HG03520 (cell line): ENCODE data around the gene PUS7.
"Not testable (repeated sequence)": the region's sequence is repeated elsewhere in the genome, so short reads cannot be mapped to it uniquely, and the experiment has no call there.

Experiments used
- ATAC-seq: cut with Tn5 transposase; IDR thresholded peaks from one replicate; pipeline ENCODE4 v1.9.1; 2021; ENCODE audit warnings: mild to moderate bottlenecking, moderate library complexity; ENCODE audit not compliant: unreplicated experiment

PUS7 gene

DNA sequence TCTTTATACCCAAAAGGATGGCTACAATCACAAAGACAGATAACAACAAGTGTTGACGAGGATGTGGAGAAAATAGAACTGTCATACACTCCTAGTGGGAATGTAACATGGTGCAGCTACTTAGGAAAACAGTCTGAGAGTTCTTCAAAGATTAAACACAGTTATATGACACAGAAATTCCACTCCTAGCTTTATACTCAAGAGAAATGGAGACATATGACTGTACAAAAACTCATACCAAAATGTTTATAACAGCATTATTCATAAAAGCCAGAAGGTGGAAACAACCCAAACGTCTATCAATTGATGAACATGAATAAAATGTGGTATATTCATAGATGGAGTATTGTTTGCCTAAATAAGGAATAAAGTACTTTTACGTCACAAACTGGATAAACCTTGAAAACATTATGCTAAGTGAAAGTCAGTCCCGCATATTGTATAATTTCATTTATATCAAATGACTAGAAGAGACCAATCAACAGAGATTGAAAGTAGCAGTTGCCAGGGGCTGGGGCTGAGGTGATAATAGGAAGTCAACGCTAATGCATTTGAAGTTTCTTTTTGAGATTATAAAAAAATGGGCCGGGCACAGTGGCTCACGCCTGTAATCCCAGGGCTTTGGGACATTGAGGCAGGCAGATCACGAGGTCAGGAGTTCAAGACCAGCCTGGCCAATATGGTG, 71.8 kb downstream of the PUS7 start:
- no peak for ATAC-seq

DNA sequence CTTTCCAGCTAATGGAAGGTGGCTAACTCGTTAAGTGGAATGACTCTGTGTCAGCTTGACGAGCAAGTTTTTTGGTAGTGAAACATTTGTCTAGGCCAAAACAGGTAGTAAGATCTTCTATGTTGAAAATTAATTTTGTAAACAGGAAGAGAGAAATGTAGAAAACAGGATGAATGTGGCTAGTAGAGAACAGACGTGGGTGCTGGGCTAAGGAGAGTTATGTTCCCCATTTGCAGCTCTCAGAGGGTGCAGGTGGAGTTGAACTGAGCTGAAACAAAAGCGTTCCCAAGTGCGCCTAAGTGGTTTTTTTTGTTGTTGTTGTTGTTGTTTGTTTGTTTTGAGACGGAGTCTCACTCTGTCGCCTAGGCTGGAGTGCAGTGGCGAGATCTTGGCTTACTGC, 73.9 kb downstream of the PUS7 start:
- ATAC-seq, result no peak

DNA sequence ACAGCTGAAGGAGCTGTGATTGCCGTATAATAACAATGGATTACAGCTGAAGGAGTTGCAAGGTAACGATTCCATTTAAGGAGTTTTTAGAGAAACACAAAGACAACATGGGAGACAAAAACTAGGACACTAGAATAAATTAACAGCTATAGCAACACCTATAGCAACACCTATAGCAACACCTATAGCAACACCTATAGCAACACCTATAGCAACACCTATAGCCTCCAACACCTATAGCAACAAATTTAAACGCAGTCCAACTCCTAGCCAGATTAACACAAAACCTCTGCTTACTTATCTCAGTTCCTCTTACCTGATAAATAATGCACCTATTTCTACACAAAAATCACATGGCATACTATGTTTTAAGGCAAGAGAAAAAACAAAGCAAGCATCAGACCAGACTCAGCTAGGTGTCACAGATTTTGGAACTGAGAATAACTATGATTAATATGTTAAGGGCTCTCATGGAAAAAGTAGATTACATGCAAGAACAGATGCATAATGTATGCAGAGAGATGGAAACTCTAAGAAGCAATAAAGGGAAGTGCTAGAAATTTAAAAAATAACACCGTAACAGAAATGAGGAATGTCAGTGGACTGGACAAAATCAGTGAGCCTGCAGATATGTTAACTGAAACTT, 77.6 kb downstream of the PUS7 start:
- no peak for ATAC-seq

DNA sequence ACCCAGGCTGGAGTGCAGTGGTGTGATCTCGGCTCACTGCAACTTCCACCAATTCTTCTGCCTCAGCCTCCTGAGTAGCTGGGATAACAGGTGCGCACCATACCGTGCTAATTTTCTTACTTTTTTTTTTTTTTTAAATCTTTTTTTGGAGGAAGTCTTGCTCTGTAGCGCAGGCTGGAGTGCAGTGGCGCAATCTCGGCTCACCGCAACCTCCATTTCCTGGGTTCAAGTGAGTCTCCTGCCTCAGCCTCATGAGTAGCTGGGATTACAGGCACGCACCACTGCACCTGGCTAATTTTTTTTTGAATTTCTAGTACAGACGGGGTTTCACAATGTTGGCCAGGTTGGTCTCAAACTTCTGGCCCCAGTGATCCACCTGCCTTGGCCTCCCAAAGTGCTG, 79.9 kb downstream of the PUS7 start:
- ATAC-seq, result not testable (repeated sequence)

DNA sequence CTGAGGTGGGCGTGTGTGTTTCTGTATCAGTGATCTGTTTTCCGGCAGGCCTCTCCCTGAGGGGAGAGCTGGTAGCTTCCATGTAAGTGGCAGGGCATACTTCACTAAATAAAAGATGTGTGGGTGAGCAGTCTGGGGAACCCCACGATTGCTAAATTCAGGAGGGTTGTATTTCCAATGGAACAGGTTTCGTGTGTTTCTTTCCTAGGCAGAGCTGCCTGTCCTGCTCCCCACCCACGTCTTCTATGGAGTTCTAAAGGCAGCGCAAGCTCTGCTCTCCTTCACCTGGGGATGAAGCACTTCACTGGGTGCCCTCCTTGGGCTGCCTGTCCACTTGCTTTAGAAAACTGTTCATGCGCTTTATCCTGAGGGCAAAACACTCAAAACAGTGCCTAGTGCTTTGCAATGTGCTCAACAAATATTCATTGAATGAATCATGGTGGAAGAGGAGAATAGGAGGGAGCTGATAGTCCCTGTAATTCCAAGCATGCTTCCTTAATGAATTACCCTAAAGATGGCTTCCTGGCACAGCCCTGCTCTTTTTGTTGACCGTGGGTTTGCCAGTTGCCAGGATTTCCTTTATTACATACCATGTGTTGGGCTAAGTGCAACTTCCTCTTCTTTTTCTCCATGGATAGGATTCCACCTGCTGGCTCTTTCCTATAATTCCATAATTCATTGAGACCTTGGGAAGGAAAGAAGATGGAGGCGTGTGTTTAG, 82.7 kb downstream of the PUS7 start:
- no peak for ATAC-seq

DNA sequence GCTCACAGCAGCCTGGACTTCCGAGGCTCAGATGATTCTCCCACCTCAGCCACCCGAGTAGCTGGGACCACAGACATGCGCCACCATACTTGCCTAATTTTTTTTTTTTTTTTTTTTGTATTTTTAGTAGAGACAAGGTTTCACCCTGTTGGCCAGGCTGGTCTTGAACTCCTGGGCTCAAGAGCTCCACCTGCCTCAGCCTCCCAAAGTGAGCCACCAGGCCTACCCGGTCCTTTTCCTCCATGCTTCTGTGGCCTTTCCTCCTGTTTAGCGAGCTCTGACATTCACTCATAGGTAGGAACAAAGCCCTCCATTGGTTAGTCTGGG, 83.3 kb downstream of the PUS7 start:
- no peak for ATAC-seq

DNA sequence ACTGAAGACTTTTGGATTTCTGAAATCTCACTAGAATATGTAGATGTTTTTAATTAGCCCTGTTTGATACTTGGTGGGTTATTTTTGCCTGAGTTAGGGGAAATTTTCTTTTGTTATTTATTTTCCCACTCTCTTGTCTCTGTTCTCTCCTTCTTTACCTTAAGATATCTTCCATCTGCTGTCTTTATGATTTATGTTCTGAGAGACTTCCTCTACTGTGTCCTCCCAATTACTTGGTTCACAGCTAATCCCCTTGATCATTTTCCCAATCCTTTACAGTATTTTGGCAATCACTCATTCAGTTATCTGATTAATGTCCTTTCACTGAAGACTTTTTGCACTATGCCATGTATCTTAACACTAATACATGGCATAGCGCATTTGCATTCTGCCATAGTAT, 83.8 kb downstream of the PUS7 start:
- ATAC-seq, result no peak

DNA sequence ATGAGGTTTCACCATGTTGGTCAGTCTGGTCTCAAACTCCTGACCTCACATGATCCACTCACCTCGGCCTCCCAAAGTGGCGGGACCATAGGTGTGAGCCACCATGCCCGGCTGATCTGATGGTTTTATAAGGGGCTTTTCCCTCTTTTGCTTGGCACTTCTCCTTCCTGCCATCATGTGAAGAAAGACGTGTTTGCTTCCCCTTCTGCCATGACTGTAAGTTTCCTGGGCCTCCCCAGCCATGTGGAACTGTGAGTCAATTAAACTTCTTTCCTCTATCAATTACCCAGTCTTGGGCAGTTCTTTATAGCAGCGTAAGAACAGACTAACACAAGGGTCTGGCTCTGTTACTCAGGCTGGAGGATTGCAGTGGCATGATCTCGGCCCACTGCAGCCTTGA, 84.7 kb downstream of the PUS7 start:
- ATAC-seq, result not testable (repeated sequence)

DNA sequence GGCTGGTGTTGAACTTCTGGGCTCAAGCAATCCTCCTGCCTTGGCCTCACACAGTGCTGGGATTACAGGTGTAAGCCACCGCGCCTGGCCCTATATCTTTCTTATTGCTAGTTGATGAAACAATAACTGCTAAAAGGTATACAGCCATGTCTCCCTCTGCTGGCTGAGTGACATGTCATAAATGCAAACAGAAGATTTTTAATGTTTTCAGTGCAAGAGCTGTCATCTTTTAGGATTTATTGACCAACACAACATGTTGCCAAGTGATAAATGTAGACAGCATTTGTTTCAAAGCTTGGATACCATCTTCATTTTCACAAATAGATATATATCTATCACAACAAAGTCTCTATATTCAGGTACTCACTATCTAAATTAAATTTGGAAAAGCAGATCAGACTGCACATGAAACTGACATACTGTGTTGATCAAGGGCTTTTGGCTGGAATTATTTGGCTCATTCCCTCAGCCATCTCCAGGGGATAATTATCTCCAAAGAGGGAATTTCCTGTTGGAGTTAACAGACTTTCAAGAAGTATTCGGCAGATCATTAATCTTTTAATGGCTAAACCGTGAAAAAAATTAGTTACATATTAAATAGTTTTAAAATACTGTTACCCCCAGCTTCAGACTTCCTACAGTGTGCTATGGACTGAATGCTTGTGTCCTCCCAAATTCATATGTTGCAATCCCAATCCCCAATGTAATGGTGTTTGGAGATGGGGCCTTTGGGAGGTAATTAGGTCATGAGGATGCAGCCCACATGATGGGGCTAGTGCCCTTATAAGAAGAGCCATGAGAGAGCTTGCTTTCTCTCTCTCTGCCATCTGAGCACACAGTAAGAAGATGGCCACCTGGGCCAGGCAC, 92.1 kb downstream of the PUS7 start:
- no peak for ATAC-seq

DNA sequence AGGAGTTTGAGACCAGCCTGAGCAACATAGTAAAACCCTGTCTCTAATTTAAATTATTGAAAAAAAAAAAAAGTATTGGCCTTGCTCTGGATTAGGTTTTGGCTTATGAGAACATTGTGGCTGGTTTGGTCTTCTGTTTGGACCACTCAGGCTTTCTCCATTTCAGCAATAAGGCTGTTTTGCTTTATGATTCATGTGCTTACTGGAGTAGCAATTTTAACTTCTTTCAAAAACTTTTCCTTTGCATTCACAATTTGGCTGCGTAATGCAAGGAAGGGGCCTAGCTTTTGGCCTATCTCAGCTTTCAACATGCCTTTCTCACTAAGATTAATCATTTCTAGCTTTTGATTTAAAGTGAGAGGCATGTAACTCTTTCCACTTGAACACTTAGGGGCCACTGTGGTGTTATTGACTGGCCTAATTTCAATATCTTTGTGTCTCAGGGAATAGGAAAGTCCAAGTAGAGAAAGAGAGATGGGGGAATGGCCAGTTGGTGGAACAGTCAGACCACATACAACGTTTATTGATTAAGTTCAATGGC, 95.4 kb downstream of the PUS7 start:
- no peak for ATAC-seq

DNA sequence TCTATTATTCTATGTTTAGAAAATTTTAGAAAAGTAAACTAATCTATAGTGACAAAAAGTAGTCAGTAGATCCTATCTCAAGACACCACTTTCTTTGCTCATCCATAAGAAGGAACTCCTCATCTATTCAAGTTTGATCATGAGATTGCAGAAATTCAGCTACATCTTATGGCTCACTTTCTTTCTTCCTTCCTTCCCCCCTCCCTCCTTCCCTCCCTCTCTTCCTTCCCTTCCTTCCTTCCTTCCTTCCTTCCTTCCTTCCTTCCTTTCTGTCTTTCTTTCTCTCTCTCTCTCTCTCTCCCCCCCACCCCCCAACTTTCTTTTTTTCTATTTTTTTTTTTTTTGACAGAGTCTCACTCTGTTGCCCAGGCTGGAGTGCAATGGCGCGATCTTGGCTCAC, 98.1 kb downstream of the PUS7 start:
- ATAC-seq, result no peak

DNA sequence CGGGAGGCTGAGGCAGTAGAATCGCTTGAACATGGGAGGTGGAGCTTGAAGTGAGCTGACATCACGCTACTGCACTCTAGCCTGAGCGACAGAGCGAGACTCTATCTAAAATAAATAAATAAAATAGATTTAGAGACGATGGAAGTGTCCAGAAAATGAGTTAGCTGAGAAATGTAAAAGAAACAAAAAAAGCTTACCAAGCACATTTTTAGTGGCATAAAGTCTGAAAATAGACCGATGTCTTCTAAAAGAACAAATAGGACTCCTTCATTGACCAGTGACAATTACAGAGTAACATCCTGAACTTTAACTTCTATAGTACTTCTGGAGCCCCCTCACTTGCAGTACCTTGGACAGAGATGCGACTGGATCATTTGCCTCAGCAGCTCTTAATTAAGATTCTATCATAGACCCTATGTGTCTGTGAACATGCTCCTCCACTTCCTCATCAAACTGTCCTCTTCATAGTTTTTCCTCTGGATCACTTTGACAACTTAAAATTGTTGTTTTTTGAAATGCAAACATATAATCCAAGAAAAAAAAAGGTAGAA, 108.1 kb downstream of the PUS7 start:
- ATAC-seq, result no peak

DNA sequence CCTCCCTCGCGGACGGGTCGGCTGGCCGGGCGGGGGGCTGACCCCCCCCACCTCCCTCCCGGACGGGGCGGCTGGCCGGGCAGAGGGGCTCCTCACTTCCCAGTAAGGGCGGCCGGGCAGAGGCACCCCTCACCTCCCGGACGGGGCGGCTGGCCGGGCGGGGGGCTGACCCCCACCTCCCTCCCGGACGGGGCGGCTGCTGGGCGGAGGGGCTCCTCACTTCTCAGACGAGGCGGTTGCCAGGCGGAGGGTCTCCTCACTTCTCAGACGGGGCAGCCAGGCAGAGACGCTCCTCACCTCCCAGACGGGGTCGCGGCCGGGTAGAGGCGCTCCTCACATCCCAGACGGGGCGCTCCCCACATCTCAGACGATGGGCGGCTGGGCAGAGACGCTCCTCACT, 111.3 kb downstream of the PUS7 start:
- ATAC-seq, result not testable (repeated sequence)

DNA sequence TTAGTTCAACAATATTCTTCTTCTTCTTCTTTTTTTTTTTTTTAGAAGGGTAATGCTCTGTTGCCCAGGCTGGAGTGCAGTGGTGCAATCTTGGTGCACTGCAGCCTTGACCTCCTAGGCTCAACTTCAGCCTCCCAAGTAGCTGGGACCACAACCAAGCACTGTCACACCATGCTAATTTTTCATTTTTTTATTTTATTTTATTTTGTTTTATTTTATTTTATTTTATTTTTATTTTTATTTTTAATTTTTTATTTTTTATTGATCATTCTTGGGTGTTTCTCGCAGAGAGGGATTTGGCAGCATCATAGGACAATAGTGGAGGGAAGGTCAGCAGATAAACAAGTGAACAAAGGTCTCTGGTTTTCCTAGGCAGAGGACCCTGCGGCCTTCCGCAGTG, 112.3 kb downstream of the PUS7 start:
- ATAC-seq, result not testable (repeated sequence)

DNA sequence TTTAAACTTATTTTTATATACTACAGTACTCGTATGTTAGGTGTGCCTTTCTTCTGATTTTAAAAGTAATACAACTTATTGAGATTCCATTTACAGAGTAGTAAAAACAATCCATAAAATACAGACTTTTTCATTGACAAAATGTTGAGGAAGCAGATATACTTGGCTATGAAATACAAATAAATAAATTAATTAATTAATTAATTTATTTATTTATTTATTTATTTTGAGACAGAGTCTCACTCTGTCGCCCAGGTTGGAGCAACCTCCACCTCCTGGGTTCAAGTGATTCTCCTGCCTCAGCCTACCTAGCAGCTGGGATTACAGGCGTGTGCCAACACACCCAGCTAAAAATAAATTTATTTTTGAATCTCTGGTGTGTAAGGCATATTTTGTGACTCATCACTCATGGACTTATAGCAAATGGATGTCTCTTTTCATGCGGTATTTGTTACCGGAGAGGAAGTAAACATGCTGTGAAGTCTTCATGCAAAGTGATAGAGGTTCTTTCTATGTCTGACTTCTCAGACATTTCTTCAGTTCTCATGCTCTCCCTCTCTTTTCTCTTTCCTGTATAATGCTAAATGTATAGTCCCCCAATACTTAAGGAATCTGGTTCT, 113.2 kb downstream of the PUS7 start:
- no peak for ATAC-seq
